Chondrocyte (in vitro differentiated cells): ENCODE results near the gene CLPX. TPM values are rescaled to one million over a fixed set of nuclear protein-coding genes. Genes with fewer than 3 reads are reported as not detected.

Experiments
- DNase-seq: peaks from one replicate; pipeline ENCODE4 v3.0.0; 2021; ENCODE audit warnings: mixed read lengths, low spot score
- H3K27ac Mint-ChIP-seq: one replicate; pipeline ENCODE4 v1.8.0; 2021; ENCODE audit warnings: mild to moderate bottlenecking, moderate library complexity, mixed read lengths; ENCODE audit not compliant: unreplicated experiment
- H3K27me3 Mint-ChIP-seq: 2 replicates; pipeline ENCODE4 v1.8.0; 2021; ENCODE audit warnings: low read depth, mixed read lengths
- H3K36me3 Mint-ChIP-seq: 2 replicates; pipeline ENCODE4 v1.8.0; 2021; ENCODE audit warnings: low read depth, mixed read lengths
- H3K4me1 Mint-ChIP-seq: 2 replicates; pipeline ENCODE4 v1.8.0; 2021; ENCODE audit warnings: low read depth, mild to moderate bottlenecking, mixed read lengths
- H3K4me3 Mint-ChIP-seq: one replicate; pipeline ENCODE4 v1.8.0; 2021; ENCODE audit warnings: mild to moderate bottlenecking, moderate library complexity, mixed read lengths; ENCODE audit not compliant: unreplicated experiment
- H3K9me3 Mint-ChIP-seq: 2 replicates; pipeline ENCODE4 v1.8.0; 2021; ENCODE audit warnings: low read depth, mixed read lengths
- total RNA-seq: library from RNA; stranded (reverse); gene quantifications from 3 replicates; pipeline ENCODE4 v1.2.1, GENCODE V29; 2021
- TF ChIP-seq, protein P1 (sequence below): fragments of 200-600 bp; sonication (generic); IDR thresholded peaks from 2 replicates; pipeline ENCODE4 v1.5.0; 2021; ENCODE audit warnings: antibody characterized with exemption, mild to moderate bottlenecking, moderate library complexity

Gene CLPX
- total RNA-seq, 1 donor from 2014 or later, result 41.4 TPM

DNA sequence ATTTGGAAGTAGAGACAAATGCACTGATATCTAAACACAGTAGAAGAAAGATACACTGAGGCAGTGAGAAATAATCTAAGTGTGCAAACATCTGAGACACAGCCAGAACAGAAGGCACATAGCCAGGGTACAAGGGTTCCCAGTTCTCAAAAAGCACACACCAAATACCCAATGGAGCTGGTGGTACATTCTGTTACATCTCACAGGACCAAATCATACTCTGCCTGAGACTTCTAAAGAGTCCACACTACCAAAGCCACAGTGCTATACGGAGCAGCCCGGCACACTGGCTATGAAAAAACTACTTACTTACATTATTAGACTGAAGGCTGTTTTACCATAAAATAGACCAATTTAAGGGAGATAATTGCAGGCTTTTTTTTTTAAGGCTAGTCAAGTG is 19.3 kb downstream of the CLPX start:
- H3K4me3 Mint-ChIP-seq, result no peak overlapping the region
- H3K4me1 Mint-ChIP-seq, result no peaks in the 10 kb centered on the region
- no peak for DNase-seq
- peaks cover 3% of the 10 kb centered on the region for H3K36me3 Mint-ChIP-seq
- TF ChIP-seq, protein P1, sequence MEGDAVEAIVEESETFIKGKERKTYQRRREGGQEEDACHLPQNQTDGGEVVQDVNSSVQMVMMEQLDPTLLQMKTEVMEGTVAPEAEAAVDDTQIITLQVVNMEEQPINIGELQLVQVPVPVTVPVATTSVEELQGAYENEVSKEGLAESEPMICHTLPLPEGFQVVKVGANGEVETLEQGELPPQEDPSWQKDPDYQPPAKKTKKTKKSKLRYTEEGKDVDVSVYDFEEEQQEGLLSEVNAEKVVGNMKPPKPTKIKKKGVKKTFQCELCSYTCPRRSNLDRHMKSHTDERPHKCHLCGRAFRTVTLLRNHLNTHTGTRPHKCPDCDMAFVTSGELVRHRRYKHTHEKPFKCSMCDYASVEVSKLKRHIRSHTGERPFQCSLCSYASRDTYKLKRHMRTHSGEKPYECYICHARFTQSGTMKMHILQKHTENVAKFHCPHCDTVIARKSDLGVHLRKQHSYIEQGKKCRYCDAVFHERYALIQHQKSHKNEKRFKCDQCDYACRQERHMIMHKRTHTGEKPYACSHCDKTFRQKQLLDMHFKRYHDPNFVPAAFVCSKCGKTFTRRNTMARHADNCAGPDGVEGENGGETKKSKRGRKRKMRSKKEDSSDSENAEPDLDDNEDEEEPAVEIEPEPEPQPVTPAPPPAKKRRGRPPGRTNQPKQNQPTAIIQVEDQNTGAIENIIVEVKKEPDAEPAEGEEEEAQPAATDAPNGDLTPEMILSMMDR, result no peak
- no peak overlapping the region for H3K27ac Mint-ChIP-seq
- H3K27me3 Mint-ChIP-seq, result no peaks in the 10 kb centered on the region
- H3K9me3 Mint-ChIP-seq, result no peaks in the 10 kb centered on the region

DNA sequence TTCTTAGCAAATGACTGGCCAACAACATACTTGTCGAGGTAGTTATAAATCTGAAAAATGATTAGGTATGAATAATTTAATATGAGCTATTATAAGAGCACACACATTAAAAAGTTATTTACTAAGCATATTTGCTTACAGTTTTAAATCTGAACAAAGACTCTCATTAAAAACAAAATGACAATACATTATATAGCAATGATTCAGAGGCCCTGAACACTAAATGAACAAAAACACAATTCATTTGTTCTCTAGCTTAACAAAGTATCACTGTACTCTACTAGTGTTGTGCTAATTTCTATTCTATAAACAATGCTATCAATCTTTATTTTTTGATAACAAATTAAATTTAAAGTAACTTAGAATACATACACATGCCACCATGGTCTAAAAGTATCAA is 21.0 kb downstream of the CLPX start:
- Mint-ChIP-seq H3K36me3 (peaks cover 3% of the 10 kb centered on the region), H3K4me3 (no peak overlapping the region), H3K27ac (no peak overlapping the region), H3K4me1 (no peaks in the 10 kb centered on the region), H3K27me3 (no peaks in the 10 kb centered on the region), H3K9me3 (no peaks in the 10 kb centered on the region)
- no peak for DNase-seq
- TF ChIP-seq, protein P1, result no peak

DNA sequence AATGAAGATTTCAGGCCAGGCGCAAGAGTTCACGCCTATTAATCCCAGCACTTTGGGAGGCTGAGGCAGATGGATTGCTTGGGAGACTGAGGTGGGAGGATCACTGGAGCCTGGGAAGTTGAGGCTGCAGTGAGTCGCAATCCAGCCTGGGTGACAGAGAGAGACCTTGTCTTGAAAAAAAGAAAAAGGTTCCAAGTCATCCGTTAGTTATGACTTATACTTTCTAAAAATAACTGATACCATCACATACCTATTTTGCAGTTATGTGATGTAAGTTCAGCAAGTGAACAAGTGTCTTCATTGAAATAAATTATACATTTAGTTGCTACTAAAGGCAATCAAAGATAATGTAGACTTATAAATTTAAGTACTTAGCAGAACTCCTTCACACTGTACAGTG is 22.1 kb downstream of the CLPX start:
- DNase-seq, result no peak
- Mint-ChIP-seq H3K27me3 (no peaks in the 10 kb centered on the region), H3K27ac (no peak overlapping the region), H3K4me1 (no peaks in the 10 kb centered on the region), H3K36me3 (peaks cover 3% of the 10 kb centered on the region), H3K9me3 (no peaks in the 10 kb centered on the region), H3K4me3 (no peak overlapping the region)
- TF ChIP-seq, protein P1, result no peak

DNA sequence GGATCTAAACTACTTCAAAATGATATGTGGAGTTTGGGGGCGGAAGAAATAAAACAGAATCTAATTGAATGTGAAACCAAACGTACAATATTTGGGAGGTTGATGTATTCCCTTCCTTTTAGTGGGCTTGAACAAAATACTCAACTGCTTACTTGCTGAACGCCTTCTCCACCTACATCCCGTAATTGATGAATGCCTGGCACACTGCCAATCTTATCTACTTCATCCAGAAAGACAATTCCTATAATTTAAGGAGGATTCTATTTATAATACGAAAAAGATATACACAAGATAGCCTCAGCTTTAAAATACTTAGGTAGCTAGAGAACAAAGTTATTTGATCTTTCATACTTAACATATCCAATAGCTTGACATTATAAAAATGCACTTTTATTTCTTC is 28.4 kb downstream of the CLPX start:
- no peak for DNase-seq
- H3K27ac Mint-ChIP-seq, result no peak overlapping the region
- H3K36me3 Mint-ChIP-seq, result peaks cover 28% of the 10 kb centered on the region
- no peaks in the 10 kb centered on the region for H3K27me3 Mint-ChIP-seq
- H3K4me3 Mint-ChIP-seq, result no peak overlapping the region
- no peaks in the 10 kb centered on the region for H3K4me1 Mint-ChIP-seq
- H3K9me3 Mint-ChIP-seq, result no peaks in the 10 kb centered on the region
- TF ChIP-seq, protein P1, result no peak

DNA sequence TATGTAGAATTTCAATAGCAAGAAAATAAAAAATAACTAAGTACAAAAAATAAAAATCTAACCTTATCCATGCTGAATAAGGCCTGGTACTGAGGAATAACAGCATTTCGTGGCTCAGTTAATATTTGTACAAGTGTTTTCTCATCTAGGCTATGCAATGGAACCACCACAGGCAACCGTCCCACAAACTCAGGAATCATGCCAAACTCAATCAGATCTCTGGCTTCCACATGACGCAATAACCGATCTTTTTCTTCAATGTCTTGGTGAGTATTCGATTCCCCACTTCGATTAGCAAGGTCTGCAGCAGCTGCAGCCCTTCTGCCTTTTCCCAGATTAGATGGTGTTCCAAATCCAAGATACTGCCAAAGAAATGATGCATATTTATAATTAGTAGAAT is 30.4 kb downstream of the CLPX start:
- DNase-seq, result no peak
- peaks cover 33% of the 10 kb centered on the region for H3K36me3 Mint-ChIP-seq
- H3K9me3 Mint-ChIP-seq, result no peaks in the 10 kb centered on the region
- no peaks in the 10 kb centered on the region for H3K4me1 Mint-ChIP-seq
- no peak overlapping the region for H3K4me3 Mint-ChIP-seq
- TF ChIP-seq, protein P1, result no peak
- no peaks in the 10 kb centered on the region for H3K27me3 Mint-ChIP-seq
- H3K27ac Mint-ChIP-seq, result no peak overlapping the region
